ENCODE measurements around the gene CCDC40. TPM values are rescaled to one million over a fixed set of nuclear protein-coding genes. Genes with fewer than 3 reads are reported as not detected.

Gene CCDC40
- total and polyA plus RNA-seq, 2 donors (not counting 1 experiment from before 2014, with no cell fraction given) = 0.63 to 3.2 TPM

DNA sequence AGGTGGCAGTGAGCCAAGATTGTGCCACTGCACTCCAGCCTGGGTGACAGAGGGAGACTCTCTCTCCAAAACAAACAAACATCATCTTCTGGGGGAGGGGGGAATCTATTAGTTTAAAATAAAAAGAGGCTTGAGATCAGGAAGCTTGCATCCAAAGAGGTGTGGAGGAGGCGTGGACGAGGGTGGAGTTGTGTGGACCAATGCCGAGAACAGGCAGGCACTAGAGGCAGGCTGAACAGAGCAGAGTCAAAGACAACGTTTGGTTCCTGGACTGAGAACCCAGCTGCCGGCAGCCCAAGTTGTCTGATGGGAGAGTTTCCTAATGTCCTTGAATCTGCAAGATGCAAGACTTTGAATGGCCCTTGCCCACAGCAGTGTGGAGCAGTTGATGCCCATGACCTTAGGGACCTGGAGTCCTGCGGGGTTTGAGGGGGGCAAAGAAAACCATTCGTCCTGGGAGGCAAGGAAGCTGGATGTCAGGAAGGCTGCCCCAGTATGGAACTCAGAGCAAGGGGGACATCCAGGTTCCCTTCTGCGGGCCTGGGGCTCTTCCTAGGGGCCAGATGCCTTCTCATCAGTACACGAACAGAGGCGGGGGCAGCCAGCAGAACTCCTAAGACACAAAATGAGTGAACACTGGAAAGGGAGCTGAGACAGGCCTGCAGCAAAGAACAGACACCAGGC, 9.9 kb upstream of the CCDC40 start:
- no peak for ATAC-seq (ENCODE audit: low read depth)
- DNase-seq = no peak
- H3K79me2 ChIP-seq (ENCODE audit: control insufficient read depth, insufficient read depth, low read length) = peaks cover 10% of the 10 kb centered on the region
- H3K27ac ChIP-seq (ENCODE audit: low read length in 2 of 2) = no peak overlapping the region
- no peaks in the 10 kb centered on the region for H4K20me1 ChIP-seq (ENCODE audit: control insufficient read depth, insufficient read depth, low read length, poor library complexity, severe bottlenecking)
- no peak overlapping the region for H2AFZ ChIP-seq (ENCODE audit: insufficient read depth, low read depth, low read length, poor library complexity, severe bottlenecking)
- H3K4me1 Mint-ChIP-seq = no peaks in the 10 kb centered on the region
- H3K4me2 ChIP-seq (replicated peaks; ENCODE audit: low read depth, low read length, poor library complexity, severe bottlenecking) = no peak overlapping the region
- H3K4me3 Mint-ChIP-seq = no peak overlapping the region
- no peak overlapping the region for H3K4me3 ChIP-seq (ENCODE audit: control extremely low read depth in 1 of 5, extremely low read depth in 1 of 5, insufficient read depth in 1 of 5, low read depth in 2 of 5, low read length in 4 of 5)
- no peaks in the 10 kb centered on the region for H3K9me3 Mint-ChIP-seq (ENCODE audit: insufficient read depth)
- intact Hi-C loops (cut with micrococcal nuclease) = no loop called here
- peaks cover 0 to 2% (median 0%) of the 10 kb centered on the region in 4 experiments for H3K27me3 ChIP-seq (replicated peaks in 1 of 4; ENCODE audit: control extremely low read depth in 1 of 4, control insufficient read depth in 3 of 4, insufficient read depth in 4 of 4, low read length in 3 of 4)
- no peaks in the 10 kb centered on the region for H3K36me3 ChIP-seq (replicated peaks in 1 of 2; ENCODE audit: control extremely low read depth in 1 of 2, control insufficient read depth in 1 of 2, extremely low read depth in 1 of 2, insufficient read depth in 2 of 2, low read length in 1 of 2)
- CTCF ChIA-PET = interaction anchor here (1.1 kb wide), 1 partner anchor 18 kb away, joined by 6 read pairs; no protein-coding TSS in a partner anchor
- TF ChIP-seq EZH2 (IDR thresholded peaks at IDR 0.05; ENCODE audit: borderline replicate concordance, insufficient read depth, low read depth, low read length, poor library complexity, severe bottlenecking) = no peak
- TF ChIP-seq, protein P1, sequence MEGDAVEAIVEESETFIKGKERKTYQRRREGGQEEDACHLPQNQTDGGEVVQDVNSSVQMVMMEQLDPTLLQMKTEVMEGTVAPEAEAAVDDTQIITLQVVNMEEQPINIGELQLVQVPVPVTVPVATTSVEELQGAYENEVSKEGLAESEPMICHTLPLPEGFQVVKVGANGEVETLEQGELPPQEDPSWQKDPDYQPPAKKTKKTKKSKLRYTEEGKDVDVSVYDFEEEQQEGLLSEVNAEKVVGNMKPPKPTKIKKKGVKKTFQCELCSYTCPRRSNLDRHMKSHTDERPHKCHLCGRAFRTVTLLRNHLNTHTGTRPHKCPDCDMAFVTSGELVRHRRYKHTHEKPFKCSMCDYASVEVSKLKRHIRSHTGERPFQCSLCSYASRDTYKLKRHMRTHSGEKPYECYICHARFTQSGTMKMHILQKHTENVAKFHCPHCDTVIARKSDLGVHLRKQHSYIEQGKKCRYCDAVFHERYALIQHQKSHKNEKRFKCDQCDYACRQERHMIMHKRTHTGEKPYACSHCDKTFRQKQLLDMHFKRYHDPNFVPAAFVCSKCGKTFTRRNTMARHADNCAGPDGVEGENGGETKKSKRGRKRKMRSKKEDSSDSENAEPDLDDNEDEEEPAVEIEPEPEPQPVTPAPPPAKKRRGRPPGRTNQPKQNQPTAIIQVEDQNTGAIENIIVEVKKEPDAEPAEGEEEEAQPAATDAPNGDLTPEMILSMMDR (IDR thresholded peaks at IDR 0.05) = no peak
- POLR2A ChIA-PET = interaction anchor here (0.6 kb wide), 1 partner anchor 239 kb away, joined by 7 read pairs; no protein-coding TSS in a partner anchor
- H3K27ac Mint-ChIP-seq = no peak overlapping the region
- H3K4me1 ChIP-seq (ENCODE audit: control insufficient read depth in 2 of 2, insufficient read depth in 2 of 2, low read length in 2 of 2) = no peaks in the 10 kb centered on the region
- H3K27me3 Mint-ChIP-seq = no peaks in the 10 kb centered on the region
- no peak overlapping the region for H3K9ac ChIP-seq (ENCODE audit: low read length)
- WGBS (ENCODE audit: insufficient coverage) = 94% methylated on average over 9 of the region's 10 CpGs
- no peaks in the 10 kb centered on the region for H3K9me3 ChIP-seq (ENCODE audit: control extremely low read depth in 1 of 3, control insufficient read depth in 2 of 3, insufficient read depth in 1 of 3, low read length in 2 of 3)

DNA sequence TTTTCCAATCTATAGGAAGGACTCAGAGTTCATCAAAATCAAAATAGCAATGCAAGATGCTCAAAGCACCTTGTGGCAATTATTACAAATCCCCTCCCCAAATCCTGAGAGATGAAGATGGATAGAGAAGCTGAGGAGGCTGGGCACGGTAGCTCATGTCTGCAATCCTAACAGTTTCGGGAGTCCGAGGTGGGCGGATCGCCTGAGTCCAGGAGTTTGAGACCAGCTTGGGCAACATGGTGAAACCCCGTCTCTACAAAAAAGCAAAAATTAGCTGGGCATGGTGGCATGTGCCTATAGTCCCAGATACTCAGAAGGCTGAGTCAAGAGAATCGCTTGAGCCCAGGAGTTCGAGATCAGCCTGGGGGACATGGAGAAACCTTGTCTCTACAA, 9.4 kb upstream of the CCDC40 start:
- Mint-ChIP-seq H3K9me3 (ENCODE audit: insufficient read depth) (no peaks in the 10 kb centered on the region), H3K4me3 (no peak overlapping the region), H3K27me3 (no peaks in the 10 kb centered on the region), H3K27ac (no peak overlapping the region), H3K4me1 (no peaks in the 10 kb centered on the region)
- intact Hi-C loops (cut with micrococcal nuclease) = no loop called here
- Histone ChIP-seq H3K4me1 (ENCODE audit: control insufficient read depth in 2 of 2, insufficient read depth in 2 of 2, low read length in 2 of 2) (no peaks in the 10 kb centered on the region), H3K79me2 (ENCODE audit: control insufficient read depth, insufficient read depth, low read length) (peaks cover 10% of the 10 kb centered on the region), H3K9ac (ENCODE audit: low read length) (no peak overlapping the region), H3K4me2 (replicated peaks; ENCODE audit: low read depth, low read length, poor library complexity, severe bottlenecking) (no peak overlapping the region), H3K27me3 (replicated peaks in 1 of 4; ENCODE audit: control extremely low read depth in 1 of 4, control insufficient read depth in 3 of 4, insufficient read depth in 4 of 4, low read length in 3 of 4) (peaks cover 0 to 2% (median 0%) of the 10 kb centered on the region in 4 experiments), H2AFZ (ENCODE audit: insufficient read depth, low read depth, low read length, poor library complexity, severe bottlenecking) (no peak overlapping the region), H4K20me1 (ENCODE audit: control insufficient read depth, insufficient read depth, low read length, poor library complexity, severe bottlenecking) (no peaks in the 10 kb centered on the region), H3K27ac (ENCODE audit: low read length in 2 of 2) (no peak overlapping the region), H3K36me3 (replicated peaks in 1 of 2; ENCODE audit: control extremely low read depth in 1 of 2, control insufficient read depth in 1 of 2, extremely low read depth in 1 of 2, insufficient read depth in 2 of 2, low read length in 1 of 2) (no peaks in the 10 kb centered on the region), H3K4me3 (ENCODE audit: control extremely low read depth in 1 of 5, extremely low read depth in 1 of 5, insufficient read depth in 1 of 5, low read depth in 2 of 5, low read length in 4 of 5) (no peak overlapping the region), H3K9me3 (ENCODE audit: control extremely low read depth in 1 of 3, control insufficient read depth in 2 of 3, insufficient read depth in 1 of 3, low read length in 2 of 3) (no peaks in the 10 kb centered on the region)
- ATAC-seq (ENCODE audit: low read depth) (no peak), DNase-seq (no peak)
- WGBS (ENCODE audit: insufficient coverage) = 95% methylated on average over 7 of the region's 8 CpGs
- CTCF ChIA-PET = interaction anchor here (0.8 to 1.1 kb wide), 2 partner anchors 19 to 790 kb away, joined by 4 to 6 read pairs; no protein-coding TSS in a partner anchor
- TF ChIP-seq, protein P1 (IDR thresholded peaks at IDR 0.05) = no peak
- TF ChIP-seq EZH2 (IDR thresholded peaks at IDR 0.05; ENCODE audit: borderline replicate concordance, insufficient read depth, low read depth, low read length, poor library complexity, severe bottlenecking) = no peak
- POLR2A ChIA-PET = interaction anchor here (0.6 kb wide), 1 partner anchor 238 kb away, joined by 7 read pairs; no protein-coding TSS in a partner anchor

Measured in B cell (primary cell).